Colonic mucosa (tissue), 4 donors: ENCODE results near the gene TBX4. TPM values are rescaled to one million over a fixed set of nuclear protein-coding genes. Genes with fewer than 3 reads are reported as not detected.

ENCODE experiments used
- DNase-seq: peaks from one replicate; pipeline ENCODE4 v3.0.0-alpha.2; 2020
- H3K27ac ChIP-seq: fragments of 200-600 bp; one replicate; pipeline ENCODE4 v1.8.0; 2021
- H3K27me3 ChIP-seq: fragments of 200-600 bp; one replicate; pipeline ENCODE4 v1.8.0; 2021
- H3K36me3 ChIP-seq: fragments of 200-600 bp; one replicate; pipeline ENCODE4 v1.8.0; 2021
- H3K4me1 ChIP-seq: fragments of 200-600 bp; one replicate; pipeline ENCODE4 v1.8.0; 2021; ENCODE audit warnings: mild to moderate bottlenecking
- H3K4me3 ChIP-seq: fragments of 200-600 bp; one replicate; pipeline ENCODE4 v1.8.0; 2021
- H3K9ac ChIP-seq, 2 donors: one replicate each; pipeline ENCODE4 v1.7.0; 2013; ENCODE audit warnings: control low read depth in 2 of 2, low read depth in 2 of 2, low read length in 2 of 2
- H3K9me3 ChIP-seq: fragments of 200-600 bp; one replicate; pipeline ENCODE4 v1.8.0; 2021
- intact Hi-C: fragments of 100-400 bp; cut with DNase I; formaldehyde crosslinking; loops from one replicate; pipeline ENCODE4 v1.14.1; 2022
- total RNA-seq, 2 donors: library from RNA; stranded (reverse); fragmentation: NEBNext Ultra II Directional in 1 of 2; extraction: Animal tissue kit (Norgen Biotek cat#: 25700) in 1 of 2; gene quantifications; one replicate each; pipeline ENCODE4 v1.2.1, GENCODE V29; 2021
- TF ChIP-seq, protein P1 (sequence below): fragments of 200-600 bp; IDR thresholded peaks from one replicate; pipeline ENCODE4 v1.8.0; 2022; ENCODE audit warnings: antibody characterized with exemption, mild to moderate bottlenecking
- donor health status: healthy.
- donor health status: DM: no; HTN: no; CAD: no.
- donor health status: DM: no; HTN: no; CAD: no.

The TBX4 gene
- not detected for total RNA-seq

GRCh38 chr17:61452301-61453290 lies at the start of gene TBX4:
TBX4 (plus strand) TSS chr17:61452422; CDS start chr17:61456491, 4,069 bp downstream.
- Histone ChIP-seq H3K36me3 (no peaks in the 10 kb centered on the region), H3K9ac (no peak within 1 kb of the TSS), H3K27ac (no peak within 1 kb of the TSS), H3K4me1 (peaks cover 9% of the 10 kb centered on the region), H3K4me3 (peak within 1 kb of the TSS; percentile 8), H3K27me3 (peaks cover 71% of the 10 kb centered on the region), H3K9me3 (no peaks in the 10 kb centered on the region)
- TF ChIP-seq, protein P1, sequence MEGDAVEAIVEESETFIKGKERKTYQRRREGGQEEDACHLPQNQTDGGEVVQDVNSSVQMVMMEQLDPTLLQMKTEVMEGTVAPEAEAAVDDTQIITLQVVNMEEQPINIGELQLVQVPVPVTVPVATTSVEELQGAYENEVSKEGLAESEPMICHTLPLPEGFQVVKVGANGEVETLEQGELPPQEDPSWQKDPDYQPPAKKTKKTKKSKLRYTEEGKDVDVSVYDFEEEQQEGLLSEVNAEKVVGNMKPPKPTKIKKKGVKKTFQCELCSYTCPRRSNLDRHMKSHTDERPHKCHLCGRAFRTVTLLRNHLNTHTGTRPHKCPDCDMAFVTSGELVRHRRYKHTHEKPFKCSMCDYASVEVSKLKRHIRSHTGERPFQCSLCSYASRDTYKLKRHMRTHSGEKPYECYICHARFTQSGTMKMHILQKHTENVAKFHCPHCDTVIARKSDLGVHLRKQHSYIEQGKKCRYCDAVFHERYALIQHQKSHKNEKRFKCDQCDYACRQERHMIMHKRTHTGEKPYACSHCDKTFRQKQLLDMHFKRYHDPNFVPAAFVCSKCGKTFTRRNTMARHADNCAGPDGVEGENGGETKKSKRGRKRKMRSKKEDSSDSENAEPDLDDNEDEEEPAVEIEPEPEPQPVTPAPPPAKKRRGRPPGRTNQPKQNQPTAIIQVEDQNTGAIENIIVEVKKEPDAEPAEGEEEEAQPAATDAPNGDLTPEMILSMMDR: no peak
- intact Hi-C loops: no loop called here
- DNase-seq: no peak

- H3K4me3 ChIP-seq: peak overlapping the region; percentile 12
- peaks cover 82% of the 10 kb centered on the region for H3K27me3 ChIP-seq
- H3K36me3 ChIP-seq: no peaks in the 10 kb centered on the region
- no peaks in the 10 kb centered on the region for H3K9me3 ChIP-seq
- H3K4me1 ChIP-seq: peaks cover 8% of the 10 kb centered on the region
- TF ChIP-seq, protein P1: no peak
- no peak for DNase-seq
- intact Hi-C loops: no loop called here
- no peak overlapping the region for H3K27ac ChIP-seq
- peak overlapping the region; percentile 46 to 55 for H3K9ac ChIP-seq
Observed at GRCh38 chr17:61402978-61403800, 49.0 kb upstream of the TBX4 start.

GRCh38 chr17:61403801-61404662 lies 48.2 kb upstream of the TBX4 start:
- Histone ChIP-seq H3K36me3 (no peaks in the 10 kb centered on the region), H3K27ac (no peak overlapping the region), H3K4me1 (peaks cover 6% of the 10 kb centered on the region), H3K9ac (peak overlapping the region; percentile 46 to 55), H3K27me3 (peaks cover 84% of the 10 kb centered on the region), H3K9me3 (no peaks in the 10 kb centered on the region), H3K4me3 (peak overlapping the region; percentile 13)
- DNase-seq: no peak
- intact Hi-C loops: no loop called here
- TF ChIP-seq, protein P1: no peak

- peak overlapping the region; percentile 2 to 55 for H3K9ac ChIP-seq
- peaks cover under 1% of the 10 kb centered on the region for H3K4me1 ChIP-seq
- no peak overlapping the region for H3K27ac ChIP-seq
- peak overlapping the region; percentile 13 for H3K4me3 ChIP-seq
- H3K27me3 ChIP-seq: peaks cover 82% of the 10 kb centered on the region
- intact Hi-C loops: no loop called here
- DNase-seq: no peak
- H3K9me3 ChIP-seq: no peaks in the 10 kb centered on the region
- TF ChIP-seq, protein P1: no peak
- H3K36me3 ChIP-seq: no peaks in the 10 kb centered on the region
Observed at GRCh38 chr17:61404663-61404912, 47.6 kb upstream of the TBX4 start.
